ENCODE measurements around the gene SH3PXD2B. TPM values are rescaled to one million over a fixed set of nuclear protein-coding genes. Genes with fewer than 3 reads are reported as not detected.
"Not testable (repeated sequence)": the region's sequence is repeated elsewhere in the genome, so short reads cannot be mapped to it uniquely, and the experiment has no call there.

SH3PXD2B gene
- total RNA-seq, 1 donor from 2014 or later: 74.1 TPM

DNA sequence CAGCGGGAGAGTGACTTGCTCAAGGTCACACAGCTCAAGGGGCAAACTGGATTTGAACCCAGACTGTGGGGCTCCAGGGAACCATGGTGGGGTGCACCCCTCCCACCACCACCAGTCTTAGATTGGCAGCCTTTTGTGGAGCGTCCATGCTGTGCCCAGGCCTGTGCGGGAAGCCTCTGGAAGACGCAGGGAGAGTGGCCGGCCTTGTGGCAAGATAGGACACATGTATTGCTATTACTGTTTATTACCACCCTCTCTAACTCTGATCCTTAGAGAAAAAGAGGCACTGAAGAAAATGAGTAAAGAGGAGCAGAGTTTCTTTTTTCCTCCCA is 25.4 kb upstream of the SH3PXD2B start:
- TF ChIP-seq, protein P1, sequence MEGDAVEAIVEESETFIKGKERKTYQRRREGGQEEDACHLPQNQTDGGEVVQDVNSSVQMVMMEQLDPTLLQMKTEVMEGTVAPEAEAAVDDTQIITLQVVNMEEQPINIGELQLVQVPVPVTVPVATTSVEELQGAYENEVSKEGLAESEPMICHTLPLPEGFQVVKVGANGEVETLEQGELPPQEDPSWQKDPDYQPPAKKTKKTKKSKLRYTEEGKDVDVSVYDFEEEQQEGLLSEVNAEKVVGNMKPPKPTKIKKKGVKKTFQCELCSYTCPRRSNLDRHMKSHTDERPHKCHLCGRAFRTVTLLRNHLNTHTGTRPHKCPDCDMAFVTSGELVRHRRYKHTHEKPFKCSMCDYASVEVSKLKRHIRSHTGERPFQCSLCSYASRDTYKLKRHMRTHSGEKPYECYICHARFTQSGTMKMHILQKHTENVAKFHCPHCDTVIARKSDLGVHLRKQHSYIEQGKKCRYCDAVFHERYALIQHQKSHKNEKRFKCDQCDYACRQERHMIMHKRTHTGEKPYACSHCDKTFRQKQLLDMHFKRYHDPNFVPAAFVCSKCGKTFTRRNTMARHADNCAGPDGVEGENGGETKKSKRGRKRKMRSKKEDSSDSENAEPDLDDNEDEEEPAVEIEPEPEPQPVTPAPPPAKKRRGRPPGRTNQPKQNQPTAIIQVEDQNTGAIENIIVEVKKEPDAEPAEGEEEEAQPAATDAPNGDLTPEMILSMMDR (IDR thresholded peaks at IDR 0.05; ENCODE audit: unreplicated experiment): no peak

DNA sequence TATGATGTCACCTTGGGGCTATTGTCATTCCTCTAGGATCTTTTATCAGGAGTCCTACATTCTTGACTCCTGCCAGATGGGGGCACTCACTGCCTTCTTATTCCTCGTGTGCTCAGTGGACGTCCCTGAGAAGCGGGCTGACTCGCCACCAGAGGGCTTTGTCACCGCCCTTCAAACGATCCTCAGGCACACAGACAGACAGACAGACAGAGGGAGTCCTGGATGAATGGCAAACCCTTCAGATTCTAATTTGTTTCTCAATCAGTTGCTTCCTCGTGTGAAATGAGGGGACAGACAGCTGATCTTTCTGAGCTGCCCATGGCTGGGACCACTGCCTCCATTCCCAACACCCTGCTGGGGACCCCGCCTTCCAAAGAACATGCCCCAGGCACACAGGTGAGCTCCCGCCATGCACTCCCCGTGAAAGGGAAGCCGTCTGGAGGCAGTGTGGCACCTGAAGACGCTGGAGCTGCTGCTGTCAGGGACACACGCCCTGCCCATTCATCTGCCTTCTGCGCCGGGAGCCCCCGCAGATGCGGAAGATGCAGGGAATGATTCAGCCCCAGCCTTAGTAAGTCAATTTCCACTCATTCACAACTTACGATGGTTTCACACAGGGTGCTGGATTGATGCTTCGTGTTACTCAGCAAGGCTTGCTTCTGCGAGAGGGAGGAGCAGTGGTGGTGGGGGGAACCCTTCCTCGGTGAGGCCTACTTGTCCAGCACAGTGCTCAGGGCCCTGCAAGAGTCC is 24.9 kb upstream of the SH3PXD2B start:
- H3K4me3 Mint-ChIP-seq (ENCODE audit: unreplicated experiment): no peak overlapping the region
- peaks cover 2% of the 10 kb centered on the region for H3K27me3 Mint-ChIP-seq (ENCODE audit: unreplicated experiment)
- H3K9me3 Mint-ChIP-seq (ENCODE audit: unreplicated experiment): no peaks in the 10 kb centered on the region
- no peaks in the 10 kb centered on the region for H3K36me3 Mint-ChIP-seq (ENCODE audit: low read depth, unreplicated experiment)
- TF ChIP-seq, protein P1 (IDR thresholded peaks at IDR 0.05; ENCODE audit: unreplicated experiment): peak; percentile 77
- H3K4me1 Mint-ChIP-seq (ENCODE audit: unreplicated experiment): no peaks in the 10 kb centered on the region
- peak; percentile 79 for DNase-seq (ENCODE audit: low spot score)
- H3K27ac Mint-ChIP-seq (ENCODE audit: unreplicated experiment): no peak overlapping the region

More for the DNA sequence above, 25.4 kb upstream of the SH3PXD2B start:
- H3K27ac Mint-ChIP-seq (ENCODE audit: unreplicated experiment): no peak overlapping the region
- no peak for DNase-seq (ENCODE audit: low spot score)
- no peaks in the 10 kb centered on the region for H3K4me1 Mint-ChIP-seq (ENCODE audit: unreplicated experiment)
- peaks cover 2% of the 10 kb centered on the region for H3K27me3 Mint-ChIP-seq (ENCODE audit: unreplicated experiment)
- H3K36me3 Mint-ChIP-seq (ENCODE audit: low read depth, unreplicated experiment): no peaks in the 10 kb centered on the region
- H3K4me3 Mint-ChIP-seq (ENCODE audit: unreplicated experiment): no peak overlapping the region
- H3K9me3 Mint-ChIP-seq (ENCODE audit: unreplicated experiment): no peaks in the 10 kb centered on the region

DNA sequence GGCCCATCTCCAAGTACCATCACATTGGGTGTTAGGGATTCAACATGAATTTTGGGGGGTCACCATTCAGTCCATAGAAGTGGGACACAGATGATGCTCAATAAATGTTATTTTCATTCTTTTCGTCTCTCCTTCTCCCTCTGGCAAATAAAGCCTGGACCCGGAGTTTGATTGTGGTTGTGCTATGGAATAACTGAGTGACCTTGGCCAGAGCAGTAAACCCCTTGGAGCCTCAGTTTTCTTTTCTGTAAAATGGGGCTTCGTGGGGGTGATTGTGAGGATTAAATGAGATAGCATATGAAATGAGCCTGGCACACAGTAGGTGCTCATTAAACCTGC is 24.3 kb upstream of the SH3PXD2B start:
- not testable (repeated sequence) for H3K4me3 Mint-ChIP-seq (ENCODE audit: unreplicated experiment); H3K4me1 Mint-ChIP-seq (ENCODE audit: unreplicated experiment); H3K27me3 Mint-ChIP-seq (ENCODE audit: unreplicated experiment); H3K9me3 Mint-ChIP-seq (ENCODE audit: unreplicated experiment); DNase-seq (ENCODE audit: low spot score); H3K36me3 Mint-ChIP-seq (ENCODE audit: low read depth, unreplicated experiment); H3K27ac Mint-ChIP-seq (ENCODE audit: unreplicated experiment)

DNA sequence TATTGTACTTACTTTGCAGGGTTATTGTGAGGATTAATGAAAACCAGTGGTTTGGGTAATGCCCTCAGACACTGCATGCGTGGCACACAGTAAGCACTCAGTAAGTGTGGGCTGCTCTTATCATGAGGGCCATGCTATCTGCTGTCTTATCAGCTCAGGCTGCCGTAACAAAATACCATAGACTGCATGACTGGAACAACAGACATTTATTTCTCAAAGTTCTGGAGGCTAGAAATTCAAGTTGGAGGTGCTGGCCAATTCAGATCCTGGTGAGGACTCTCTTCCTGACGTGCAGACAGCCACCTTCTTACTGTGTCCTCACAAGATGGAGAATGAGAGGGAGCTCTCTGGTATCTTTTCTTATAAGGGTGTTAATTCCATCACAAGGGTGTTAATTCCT is 23.9 kb upstream of the SH3PXD2B start:
- Mint-ChIP-seq H3K9me3 (ENCODE audit: unreplicated experiment) (no peaks in the 10 kb centered on the region), H3K4me1 (ENCODE audit: unreplicated experiment) (no peaks in the 10 kb centered on the region), H3K27ac (ENCODE audit: unreplicated experiment) (no peak overlapping the region), H3K4me3 (ENCODE audit: unreplicated experiment) (no peak overlapping the region), H3K36me3 (ENCODE audit: low read depth, unreplicated experiment) (no peaks in the 10 kb centered on the region), H3K27me3 (ENCODE audit: unreplicated experiment) (peaks cover 2% of the 10 kb centered on the region)
- DNase-seq (ENCODE audit: low spot score): no peak
- TF ChIP-seq, protein P1 (IDR thresholded peaks at IDR 0.05; ENCODE audit: unreplicated experiment): no peak

DNA sequence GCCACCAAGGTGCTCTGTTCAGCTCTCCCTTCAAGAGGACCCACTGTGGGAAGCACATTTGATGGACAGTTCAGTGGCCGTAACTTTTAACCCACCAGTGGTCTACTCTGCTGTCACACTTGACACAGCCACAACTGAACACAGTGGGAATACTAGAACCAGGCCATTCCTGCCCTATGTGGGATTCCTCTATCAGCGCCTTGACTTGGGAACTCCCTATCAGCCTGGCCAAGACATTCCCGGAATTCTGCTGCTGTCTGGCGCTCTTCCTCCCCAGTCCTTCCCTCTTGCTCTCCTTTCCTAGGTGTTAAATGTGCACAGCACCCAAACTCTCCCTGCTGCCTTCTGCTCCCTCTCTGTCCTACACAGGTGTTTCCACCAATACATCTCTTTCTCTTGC is 23.1 kb upstream of the SH3PXD2B start:
- TF ChIP-seq, protein P1 (IDR thresholded peaks at IDR 0.05; ENCODE audit: unreplicated experiment): no peak
- Mint-ChIP-seq H3K9me3 (ENCODE audit: unreplicated experiment) (no peaks in the 10 kb centered on the region), H3K27me3 (ENCODE audit: unreplicated experiment) (peaks cover 2% of the 10 kb centered on the region), H3K4me1 (ENCODE audit: unreplicated experiment) (no peaks in the 10 kb centered on the region), H3K4me3 (ENCODE audit: unreplicated experiment) (no peak overlapping the region), H3K27ac (ENCODE audit: unreplicated experiment) (no peak overlapping the region), H3K36me3 (ENCODE audit: low read depth, unreplicated experiment) (no peaks in the 10 kb centered on the region)
- no peak for DNase-seq (ENCODE audit: low spot score)

All from endothelial cell (in vitro differentiated cells).